Keratinocyte (primary cell): ENCODE data around the gene CFL1. TPM values are rescaled to one million over a fixed set of nuclear protein-coding genes. Genes with fewer than 3 reads are reported as not detected.
A peak's percentile ranks its signal among the peaks of the same experiment; 100 is the strongest.

Source experiments
- DNase-seq: peaks from one replicate; pipeline ENCODE4 v3.0.0-alpha.2; 2011; ENCODE audit warnings: low read depth, missing footprints, low spot score
- FAIRE-seq: peaks from 2 replicates; lab custom pipeline; 2011; peaks lifted over from hg19 to GRCh38; lab: Jason Lieb, UNC
- H2AFZ ChIP-seq: 2 replicates; pipeline ENCODE4 v1.6.0; 2012; ENCODE audit warnings: low read length, control low read depth, inconsistent platforms; ENCODE audit not compliant: control insufficient read depth
- H3K27ac ChIP-seq: 2 replicates; pipeline ENCODE4 v1.5.1; 2011; ENCODE audit warnings: low read length; ENCODE audit not compliant: control insufficient read depth, insufficient read depth
- H3K27me3 ChIP-seq: 3 replicates; pipeline ENCODE4 v1.6.0; 2011; ENCODE audit warnings: low read length; ENCODE audit not compliant: control insufficient read depth, insufficient read depth; ENCODE audit errors: extremely low read depth
- H3K36me3 ChIP-seq, 2 experiments: 2 replicates in 1 of 2; 3 replicates in 1 of 2; pipeline ENCODE4 v1.5.1; 2011; ENCODE audit warnings: low read length in 2 of 2, mild to moderate bottlenecking in 1 of 2; ENCODE audit not compliant: control insufficient read depth in 2 of 2, insufficient read depth in 2 of 2; ENCODE audit errors: extremely low read depth in 1 of 2
- H3K4me1 ChIP-seq: 3 replicates; pipeline ENCODE4 v1.5.1; 2011; ENCODE audit warnings: low read length; ENCODE audit not compliant: control insufficient read depth, insufficient read depth; ENCODE audit errors: extremely low read depth
- H3K4me2 ChIP-seq: 3 replicates; pipeline ENCODE4 v1.6.0; 2011; ENCODE audit warnings: low read depth, low read length; ENCODE audit not compliant: control insufficient read depth, insufficient read depth; ENCODE audit errors: extremely low read depth
- H3K4me3 ChIP-seq, 3 experiments: fragments of 200-600 bp in 1 of 3; sonication (generic) in 1 of 3; 2 replicates in 2 of 3; 3 replicates in 1 of 3; pipeline ENCODE4 v1.5.1; 2011 to 2016; ENCODE audit warnings: low read length in 3 of 3, mild to moderate bottlenecking in 3 of 3, control low read depth in 2 of 3, inconsistent platforms in 1 of 3, low read depth in 1 of 3, mixed read lengths in 1 of 3, mixed run types in 1 of 3, moderate library complexity in 1 of 3; ENCODE audit not compliant: control insufficient read depth in 2 of 3, insufficient read depth in 2 of 3; ENCODE audit errors: extremely low read depth in 1 of 3
- H3K79me2 ChIP-seq: 2 replicates; pipeline ENCODE4 v1.6.0; 2012; ENCODE audit warnings: low read length; ENCODE audit not compliant: control insufficient read depth, insufficient read depth
- H3K9ac ChIP-seq: 3 replicates; pipeline ENCODE4 v1.6.0; 2011; ENCODE audit warnings: low read length; ENCODE audit not compliant: control insufficient read depth, insufficient read depth; ENCODE audit errors: extremely low read depth
- H3K9me1 ChIP-seq: 3 replicates; pipeline ENCODE4 v1.6.0; 2011; ENCODE audit warnings: low read length; ENCODE audit not compliant: control insufficient read depth, insufficient read depth; ENCODE audit errors: extremely low read depth
- H3K9me3 ChIP-seq: 2 replicates; pipeline ENCODE4 v1.5.1; 2012; ENCODE audit warnings: low read depth, low read length; ENCODE audit not compliant: control insufficient read depth
- H4K20me1 ChIP-seq: 3 replicates; pipeline ENCODE4 v1.6.0; 2011; ENCODE audit warnings: low read length; ENCODE audit not compliant: control insufficient read depth, insufficient read depth; ENCODE audit errors: extremely low read depth
- EZH2 ChIP-seq: IDR thresholded peaks from one replicate; pipeline ENCODE4 v1.6.1; 2012; ENCODE audit warnings: inconsistent platforms, mild to moderate bottlenecking, low read length, moderate library complexity
- dilution Hi-C: fragments of 300-500 bp; cut with MboI; formaldehyde crosslinking; loops from one replicate; pipeline ENCODE4 v1.7.0; 2020; ENCODE audit warnings: low sequenced_read_pairs; ENCODE audit not compliant: extremely low pct_ligation_motif_present
- polyA plus RNA-seq, 5 experiments: library from polyadenylated mRNA; depleted of rRNA in 3 of 5; stranded (reverse) in 3 of 5; stranded (forward) in 1 of 5; unstranded in 1 of 5; fragments of >200 nt; gene quantifications; 1 replicate in 1 of 5; 2 replicates in 3 of 5; 3 replicates in 1 of 5; pipeline versions ENCODE4 v1.2.1 to v1.2.3, GENCODE V29; 2011 to 2012; ENCODE audit warnings: missing spikeins in 2 of 5, low read depth in 1 of 5, low replicate concordance in 1 of 5
- TF ChIP-seq, protein P1 (sequence below), 3 experiments: IDR thresholded peaks in 1 of 3; conservative IDR thresholded peaks in 1 of 3; optimal IDR thresholded peaks in 1 of 3; 2 replicates in 2 of 3; 3 replicates in 1 of 3; pipeline versions ENCODE3 to v1.5.1; 2011; ENCODE audit warnings: low read length in 3 of 3, mild to moderate bottlenecking in 3 of 3, moderate library complexity in 2 of 3, control low read depth in 1 of 3, inconsistent platforms in 1 of 3; ENCODE audit not compliant: insufficient read depth in 2 of 3; ENCODE audit errors: extremely low read depth in 1 of 3

Gene CFL1
- polyA plus RNA-seq, 1 donor (not counting 4 experiments of a cell fraction or from before 2014, with no cell fraction given) = 1,236 TPM

DNA sequence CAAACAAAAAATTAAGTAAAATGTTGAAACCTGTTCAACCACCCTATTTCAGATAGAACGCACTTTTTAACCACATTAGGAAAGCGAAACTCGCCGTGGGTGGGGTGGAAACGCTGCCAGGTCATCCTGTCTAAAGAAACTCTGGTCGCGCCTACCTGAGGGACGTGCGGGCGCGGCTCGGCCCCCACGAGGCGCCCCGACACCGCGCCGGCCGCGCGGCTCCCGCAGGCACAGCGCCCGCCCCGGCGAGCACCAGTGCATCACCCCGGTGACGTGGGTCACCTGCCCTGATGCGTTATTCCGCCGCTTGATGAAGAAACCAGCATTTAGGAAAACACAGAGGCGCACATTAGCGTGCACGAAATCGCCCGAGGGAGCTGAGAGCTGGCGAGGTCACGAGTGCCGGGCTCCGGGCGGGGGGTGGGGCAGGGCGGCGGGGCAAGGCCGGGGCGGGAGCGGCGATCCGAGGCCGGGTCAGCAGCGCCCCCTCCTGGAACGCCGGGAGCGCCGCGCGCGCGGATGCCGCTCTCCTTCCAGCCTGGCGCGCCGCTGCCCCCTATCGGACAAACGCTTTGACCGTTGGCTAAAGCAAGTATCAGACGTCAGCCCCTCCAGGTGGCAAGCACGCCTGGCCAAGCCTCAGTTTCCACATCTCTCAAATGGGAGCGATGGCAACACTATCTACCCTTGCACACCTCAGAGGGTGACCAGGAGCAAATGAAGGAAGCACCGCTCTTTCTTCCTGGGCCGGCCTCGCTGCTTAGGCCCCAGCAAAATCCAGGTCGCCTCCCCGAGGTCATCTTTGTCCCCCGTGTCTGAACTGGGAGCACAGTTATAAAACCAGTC, 39.9 kb downstream of the CFL1 start:
- no peaks in the 10 kb centered on the region for H3K36me3 ChIP-seq
- H3K4me2 ChIP-seq = peak overlapping the region; percentile 70
- H3K4me1 ChIP-seq = peaks cover 12% of the 10 kb centered on the region
- H3K9ac ChIP-seq = peak overlapping the region; percentile 75
- no peaks in the 10 kb centered on the region for H3K9me3 ChIP-seq
- H3K27me3 ChIP-seq = no peaks in the 10 kb centered on the region
- dilution Hi-C loops = no loop called here
- DNase-seq = peak; percentile 33
- H4K20me1 ChIP-seq = no peaks in the 10 kb centered on the region
- peak overlapping the region; percentile 79 for H2AFZ ChIP-seq
- H3K79me2 ChIP-seq = no peaks in the 10 kb centered on the region
- H3K4me3 ChIP-seq = peak overlapping the region; percentile 35 to 67 (median 57)
- no peaks in the 10 kb centered on the region for H3K9me1 ChIP-seq
- TF ChIP-seq, protein P1, sequence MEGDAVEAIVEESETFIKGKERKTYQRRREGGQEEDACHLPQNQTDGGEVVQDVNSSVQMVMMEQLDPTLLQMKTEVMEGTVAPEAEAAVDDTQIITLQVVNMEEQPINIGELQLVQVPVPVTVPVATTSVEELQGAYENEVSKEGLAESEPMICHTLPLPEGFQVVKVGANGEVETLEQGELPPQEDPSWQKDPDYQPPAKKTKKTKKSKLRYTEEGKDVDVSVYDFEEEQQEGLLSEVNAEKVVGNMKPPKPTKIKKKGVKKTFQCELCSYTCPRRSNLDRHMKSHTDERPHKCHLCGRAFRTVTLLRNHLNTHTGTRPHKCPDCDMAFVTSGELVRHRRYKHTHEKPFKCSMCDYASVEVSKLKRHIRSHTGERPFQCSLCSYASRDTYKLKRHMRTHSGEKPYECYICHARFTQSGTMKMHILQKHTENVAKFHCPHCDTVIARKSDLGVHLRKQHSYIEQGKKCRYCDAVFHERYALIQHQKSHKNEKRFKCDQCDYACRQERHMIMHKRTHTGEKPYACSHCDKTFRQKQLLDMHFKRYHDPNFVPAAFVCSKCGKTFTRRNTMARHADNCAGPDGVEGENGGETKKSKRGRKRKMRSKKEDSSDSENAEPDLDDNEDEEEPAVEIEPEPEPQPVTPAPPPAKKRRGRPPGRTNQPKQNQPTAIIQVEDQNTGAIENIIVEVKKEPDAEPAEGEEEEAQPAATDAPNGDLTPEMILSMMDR (optimal IDR thresholded peaks at IDR 0.05 in 1 of 3, IDR thresholded peaks at IDR 0.05 in 1 of 3, conservative IDR thresholded peaks at IDR 0.05 in 1 of 3; ENCODE audit: extremely low read depth in 1 of 3, insufficient read depth in 2 of 3, low read length in 3 of 3) = peak; percentile 88 to 99 (median 97)
- no peak for TF ChIP-seq EZH2
- H3K27ac ChIP-seq = peak overlapping the region; percentile 27
- peak; percentile 52 for FAIRE-seq

DNA sequence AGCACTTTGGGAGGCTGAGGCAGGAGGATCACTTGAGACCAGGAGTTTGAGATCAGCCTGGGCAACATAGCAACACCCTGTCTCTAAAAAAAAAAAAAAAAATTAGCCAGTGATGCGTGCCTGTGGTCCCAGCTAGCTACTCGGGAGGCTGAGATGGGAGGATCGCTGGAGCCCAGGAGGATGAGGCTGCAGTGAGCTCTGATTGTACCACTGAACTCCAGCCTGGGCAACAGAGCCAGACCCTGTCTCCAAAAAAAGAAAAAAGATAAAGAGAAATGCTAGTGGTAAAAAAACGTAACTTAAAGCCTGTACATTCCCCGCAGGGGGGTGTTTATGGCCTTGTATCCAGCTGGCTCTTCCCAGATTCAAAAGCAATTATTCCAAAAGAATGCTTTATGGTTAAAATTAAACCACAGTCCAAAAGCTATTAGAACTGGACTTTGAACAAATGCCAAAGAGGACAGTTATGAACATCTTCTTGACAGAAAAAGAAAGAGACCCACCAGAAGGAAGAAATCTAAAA, 40.6 kb downstream of the CFL1 start:
- Histone ChIP-seq H3K79me2 (no peaks in the 10 kb centered on the region), H3K9ac (peak overlapping the region; percentile 75), H3K9me3 (no peaks in the 10 kb centered on the region), H3K4me1 (peaks cover 12% of the 10 kb centered on the region), H3K27me3 (no peaks in the 10 kb centered on the region), H3K27ac (peak overlapping the region; percentile 27), H3K9me1 (no peaks in the 10 kb centered on the region), H3K4me3 (peak overlapping the region; percentile 35 to 67 (median 57)), H3K36me3 (no peaks in the 10 kb centered on the region), H4K20me1 (no peaks in the 10 kb centered on the region), H3K4me2 (peak overlapping the region; percentile 70), H2AFZ (no peak overlapping the region)
- DNase-seq (no peak), FAIRE-seq (no peak)
- dilution Hi-C loops = no loop called here
- TF ChIP-seq EZH2 = no peak
- TF ChIP-seq, protein P1 (optimal IDR thresholded peaks at IDR 0.05 in 1 of 3, IDR thresholded peaks at IDR 0.05 in 1 of 3, conservative IDR thresholded peaks at IDR 0.05 in 1 of 3; ENCODE audit: extremely low read depth in 1 of 3, insufficient read depth in 2 of 3, low read length in 3 of 3) = no peak
